SK-N-SH (cell line): Measurements from ENCODE around the gene PPP5C. TPM values are rescaled to one million over a fixed set of nuclear protein-coding genes. Genes with fewer than 3 reads are reported as not detected.
"Not testable (repeated sequence)": the region's sequence is repeated elsewhere in the genome, so short reads cannot be mapped to it uniquely, and the experiment has no call there.

Experiments used
- CTCF ChIA-PET: fragments of 300-600, 350-600 bp; formaldehyde crosslinking; extraction: SDS; loops from one replicate; lab custom pipeline; 2021; lab: Yijun Ruan, JAX
- POLR2A ChIA-PET: fragments of 350-600 bp; sonication (Branson Sonifier 250); formaldehyde crosslinking; extraction: SDS; loops from one replicate; lab custom pipeline; 2020; ENCODE audit warnings: antibody characterized with exemption, inconsistent platforms; lab: Yijun Ruan, JAX
- DNase-seq: peaks from one replicate; pipeline ENCODE4 v3.0.0; 2012
- H2AFZ ChIP-seq: fragments of 200-600 bp; sonication (generic); 2 replicates; pipeline ENCODE4 v1.8.1; 2016; ENCODE audit warnings: antibody characterized with exemption, mild to moderate bottlenecking, low read depth
- H3F3A ChIP-seq: fragments of 200-600 bp; sonication (generic); replicated peaks from 2 replicates; pipeline ENCODE3; 2016; ENCODE audit warnings: antibody characterized with exemption, mild to moderate bottlenecking; ENCODE audit not compliant: insufficient read depth
- H3K27ac ChIP-seq, 2 experiments: fragments of 200-500 bp in 1 of 2; fragments of 200-600 bp in 1 of 2; sonication (Bioruptor generic) in 1 of 2; sonication (generic), shearing (Covaris generic) in 1 of 2; 2 replicates each; pipeline versions ENCODE4 v1.5.1 to v1.6.1; 2014 to 2016; ENCODE audit warnings: low read depth in 2 of 2, inconsistent platforms in 1 of 2, low read length in 1 of 2, mild to moderate bottlenecking in 1 of 2, mixed read lengths in 1 of 2
- H3K27me3 ChIP-seq: fragments of 200-600 bp; sonication (generic), shearing (Covaris generic); 2 replicates; pipeline ENCODE4 v1.6.1; 2016; ENCODE audit warnings: mixed run types; ENCODE audit not compliant: insufficient read depth
- H3K36me3 ChIP-seq, 2 experiments: fragments of 200-500 bp in 1 of 2; fragments of 200-600 bp in 1 of 2; sonication (Bioruptor generic) in 1 of 2; sonication (generic) in 1 of 2; replicated peaks in 1 of 2; 2 replicates each; pipeline versions ENCODE3 to v1.5.1; 2014 to 2016; ENCODE audit warnings: low read length in 1 of 2, mild to moderate bottlenecking in 1 of 2; ENCODE audit not compliant: insufficient read depth in 2 of 2, control insufficient read depth in 1 of 2
- H3K4me1 ChIP-seq, 2 experiments: fragments of 200-500 bp in 1 of 2; fragments of 200-600 bp in 1 of 2; sonication (Bioruptor generic) in 1 of 2; sonication (generic), shearing (Covaris generic) in 1 of 2; 2 replicates each; pipeline versions ENCODE4 v1.5.1 to v1.6.1; 2014 to 2016; ENCODE audit warnings: low read depth in 1 of 2, low read length in 1 of 2, mixed run types in 1 of 2; ENCODE audit not compliant: insufficient read depth in 2 of 2, control insufficient read depth in 1 of 2
- H3K4me2 ChIP-seq: fragments of 200-600 bp; sonication (generic), shearing (Covaris generic); 2 replicates; pipeline ENCODE4 v1.6.1; 2017; ENCODE audit warnings: mixed run types
- H3K4me3 ChIP-seq, 2 experiments: fragments of 200-500 bp in 1 of 2; fragments of 200-600 bp in 1 of 2; sonication (Bioruptor generic) in 1 of 2; sonication (generic), shearing (Covaris generic) in 1 of 2; 2 replicates each; pipeline versions ENCODE4 v1.5.1 to v1.8.1; 2014 to 2016; ENCODE audit warnings: low read depth in 2 of 2, inconsistent platforms in 1 of 2, low read length in 1 of 2, mild to moderate bottlenecking in 1 of 2, mixed read lengths in 1 of 2, moderate library complexity in 1 of 2
- H3K79me2 ChIP-seq: fragments of 200-600 bp; sonication (generic); 2 replicates; pipeline ENCODE4 v1.8.1; 2017; ENCODE audit warnings: mild to moderate bottlenecking; ENCODE audit not compliant: insufficient read depth
- H3K9ac ChIP-seq: fragments of 200-600 bp; sonication (generic); 2 replicates; pipeline ENCODE4 v1.6.1; 2017; ENCODE audit warnings: mixed run types
- H3K9me2 ChIP-seq: fragments of 200-600 bp; sonication (generic); 2 replicates; pipeline ENCODE4 v1.6.1; 2017; ENCODE audit warnings: mixed run types
- H3K9me3 ChIP-seq: fragments of 200-600 bp; sonication (generic); 2 replicates; pipeline ENCODE4 v1.6.1; 2017; ENCODE audit warnings: mixed run types, mild to moderate bottlenecking, moderate library complexity
- H4K20me1 ChIP-seq: fragments of 200-600 bp; sonication (generic); 2 replicates; pipeline ENCODE4 v1.6.1; 2017; ENCODE audit warnings: mild to moderate bottlenecking, mixed run types; ENCODE audit not compliant: insufficient read depth
- FOSL2 ChIP-seq: IDR thresholded peaks from 2 replicates; pipeline ENCODE4 v1.4.0; 2012; ENCODE audit warnings: low read depth, mild to moderate bottlenecking, moderate library complexity, borderline replicate concordance
- MXI1 ChIP-seq: IDR thresholded peaks from 2 replicates; pipeline ENCODE4 v1.6.1; 2012; ENCODE audit warnings: mild to moderate bottlenecking, low read depth, low read length, improper control_type of control experiment
- RAD21 ChIP-seq: IDR thresholded peaks from 2 replicates; pipeline ENCODE4 v1.6.1; 2012; ENCODE audit warnings: mild to moderate bottlenecking, low read length
- RFX5 ChIP-seq: IDR thresholded peaks from 2 replicates; pipeline ENCODE4 v1.6.1; 2012; ENCODE audit warnings: mild to moderate bottlenecking, improper control_type of control experiment, low read length
- RXRA ChIP-seq: IDR thresholded peaks from 2 replicates; pipeline ENCODE4 v1.4.0; 2012; ENCODE audit warnings: low read depth, mild to moderate bottlenecking, borderline replicate concordance
- SIN3A ChIP-seq: IDR thresholded peaks from 2 replicates; pipeline ENCODE4 v1.6.1; 2012; ENCODE audit warnings: low read depth, mild to moderate bottlenecking, low read length, moderate library complexity, borderline replicate concordance
- SMC3 ChIP-seq: IDR thresholded peaks from 2 replicates; pipeline ENCODE4 v1.6.1; 2012; ENCODE audit warnings: low read depth, low read length, improper control_type of control experiment
- TAF1 ChIP-seq: IDR thresholded peaks from 2 replicates; pipeline ENCODE4 v1.6.1; 2012; ENCODE audit warnings: low read depth, mild to moderate bottlenecking, low read length, moderate library complexity, borderline replicate concordance
- TCF12 ChIP-seq: IDR thresholded peaks from 2 replicates; pipeline ENCODE4 v1.4.0; 2012
- WGBS: methylation state at CpG from one replicate; pipeline ENCODE4 v1.1.6; 2017; ENCODE audit warnings: low lambda C conversion rate; 5-methylcytosine and 5-hydroxymethylcytosine counted together
- polyA plus RNA-seq, 3 experiments: library from polyadenylated mRNA; depleted of rRNA; stranded (reverse); fragments of >200 nt; gene quantifications; 2 replicates each; pipeline ENCODE4 v1.2.3, GENCODE V29; 2012
- TF ChIP-seq, protein P1 (sequence below): IDR thresholded peaks from 2 replicates; pipeline ENCODE4 v1.4.0; 2012; ENCODE audit warnings: low read depth
- TF ChIP-seq, protein P2 (sequence below): IDR thresholded peaks from 2 replicates; pipeline ENCODE4 v1.6.1; 2012; ENCODE audit warnings: mild to moderate bottlenecking, low read depth, low read length, moderate library complexity

Gene PPP5C
- polyA plus RNA-seq, 1 of the 3 experiments (the other 2 are of a cell fraction), result 162 TPM

DNA sequence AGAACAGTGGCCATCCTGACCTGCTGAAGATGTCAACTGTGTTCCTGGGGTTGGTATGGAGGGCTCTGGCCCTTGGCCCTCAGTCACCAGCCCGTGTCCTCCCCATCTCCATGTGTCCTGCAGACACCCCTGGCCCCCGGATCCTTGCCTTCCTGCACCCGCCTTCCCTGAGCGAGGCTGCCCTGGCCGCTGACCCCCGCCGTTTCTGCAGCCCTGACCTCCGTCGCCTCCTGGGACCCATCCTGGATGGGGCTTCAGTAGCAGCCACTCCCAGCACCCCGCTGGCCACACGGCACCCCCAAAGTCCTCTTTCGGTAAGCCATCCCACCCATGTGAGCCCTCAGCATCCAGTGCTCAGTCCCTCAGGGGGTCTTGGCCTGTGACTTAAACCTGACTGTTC, 25.2 kb upstream of the PPP5C start:
- no peaks in the 10 kb centered on the region for H3K9me2 ChIP-seq
- CTCF ChIA-PET, result interaction anchor here (1.0 to 1.5 kb wide), 2 partner anchors 10 to 25 kb away, joined by 3 read pairs; partner anchors contain the start of gene PPP5C
- WGBS, result 96% methylated on average over 11 of the region's 12 CpGs
- H3K79me2 ChIP-seq, result no peaks in the 10 kb centered on the region
- no peak for TF ChIP-seq TCF12
- no peak for TF ChIP-seq RXRA
- TF ChIP-seq TAF1, result no peak
- TF ChIP-seq, protein P1, sequence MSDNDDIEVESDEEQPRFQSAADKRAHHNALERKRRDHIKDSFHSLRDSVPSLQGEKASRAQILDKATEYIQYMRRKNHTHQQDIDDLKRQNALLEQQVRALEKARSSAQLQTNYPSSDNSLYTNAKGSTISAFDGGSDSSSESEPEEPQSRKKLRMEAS, result no peak
- no peak for TF ChIP-seq SIN3A
- TF ChIP-seq RAD21, result no peak
- TF ChIP-seq, protein P2, sequence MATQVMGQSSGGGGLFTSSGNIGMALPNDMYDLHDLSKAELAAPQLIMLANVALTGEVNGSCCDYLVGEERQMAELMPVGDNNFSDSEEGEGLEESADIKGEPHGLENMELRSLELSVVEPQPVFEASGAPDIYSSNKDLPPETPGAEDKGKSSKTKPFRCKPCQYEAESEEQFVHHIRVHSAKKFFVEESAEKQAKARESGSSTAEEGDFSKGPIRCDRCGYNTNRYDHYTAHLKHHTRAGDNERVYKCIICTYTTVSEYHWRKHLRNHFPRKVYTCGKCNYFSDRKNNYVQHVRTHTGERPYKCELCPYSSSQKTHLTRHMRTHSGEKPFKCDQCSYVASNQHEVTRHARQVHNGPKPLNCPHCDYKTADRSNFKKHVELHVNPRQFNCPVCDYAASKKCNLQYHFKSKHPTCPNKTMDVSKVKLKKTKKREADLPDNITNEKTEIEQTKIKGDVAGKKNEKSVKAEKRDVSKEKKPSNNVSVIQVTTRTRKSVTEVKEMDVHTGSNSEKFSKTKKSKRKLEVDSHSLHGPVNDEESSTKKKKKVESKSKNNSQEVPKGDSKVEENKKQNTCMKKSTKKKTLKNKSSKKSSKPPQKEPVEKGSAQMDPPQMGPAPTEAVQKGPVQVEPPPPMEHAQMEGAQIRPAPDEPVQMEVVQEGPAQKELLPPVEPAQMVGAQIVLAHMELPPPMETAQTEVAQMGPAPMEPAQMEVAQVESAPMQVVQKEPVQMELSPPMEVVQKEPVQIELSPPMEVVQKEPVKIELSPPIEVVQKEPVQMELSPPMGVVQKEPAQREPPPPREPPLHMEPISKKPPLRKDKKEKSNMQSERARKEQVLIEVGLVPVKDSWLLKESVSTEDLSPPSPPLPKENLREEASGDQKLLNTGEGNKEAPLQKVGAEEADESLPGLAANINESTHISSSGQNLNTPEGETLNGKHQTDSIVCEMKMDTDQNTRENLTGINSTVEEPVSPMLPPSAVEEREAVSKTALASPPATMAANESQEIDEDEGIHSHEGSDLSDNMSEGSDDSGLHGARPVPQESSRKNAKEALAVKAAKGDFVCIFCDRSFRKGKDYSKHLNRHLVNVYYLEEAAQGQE, result no peak
- no peak for TF ChIP-seq MXI1
- TF ChIP-seq FOSL2, result no peak
- no peak for TF ChIP-seq RFX5
- no peak for TF ChIP-seq SMC3
- no peaks in the 10 kb centered on the region for H3K27me3 ChIP-seq
- POLR2A ChIA-PET, result no interaction called here
- no peaks in the 10 kb centered on the region for H4K20me1 ChIP-seq
- H2AFZ ChIP-seq, result no peak overlapping the region
- no peak overlapping the region for H3K27ac ChIP-seq
- H3K4me2 ChIP-seq, result no peak overlapping the region
- H3F3A ChIP-seq, result no peaks in the 10 kb centered on the region
- no peak for DNase-seq
- H3K4me3 ChIP-seq, result no peak overlapping the region
- H3K36me3 ChIP-seq, result no peaks in the 10 kb centered on the region
- H3K4me1 ChIP-seq, result no peaks in the 10 kb centered on the region
- H3K9me3 ChIP-seq, result peaks cover 4% of the 10 kb centered on the region
- no peak overlapping the region for H3K9ac ChIP-seq

DNA sequence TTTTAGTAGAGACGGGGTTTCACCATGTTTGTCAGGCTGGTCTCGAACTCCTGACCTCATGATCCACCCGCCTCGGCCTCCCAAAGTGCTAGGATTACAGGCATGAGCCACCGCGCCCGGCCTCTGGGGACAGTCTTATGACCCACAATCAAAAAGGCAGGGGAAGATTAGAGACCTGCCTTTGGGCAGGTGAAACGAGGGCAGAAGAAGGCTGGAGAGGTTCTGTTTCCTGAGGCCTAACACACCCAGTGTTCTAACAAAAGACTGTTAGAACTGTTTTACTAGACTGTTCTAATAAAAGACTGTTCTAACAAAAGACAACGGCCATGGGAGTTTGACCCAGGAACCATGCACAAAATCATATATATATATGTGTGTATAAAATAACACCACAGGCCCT, 23.7 kb upstream of the PPP5C start:
- H3K27me3 ChIP-seq, H3K4me3 ChIP-seq, CTCF ChIA-PET, H3K79me2 ChIP-seq, DNase-seq, H3F3A ChIP-seq, H4K20me1 ChIP-seq, H2AFZ ChIP-seq, H3K9ac ChIP-seq, H3K9me2 ChIP-seq, H3K36me3 ChIP-seq, POLR2A ChIA-PET, H3K4me1 ChIP-seq, H3K27ac ChIP-seq, H3K4me2 ChIP-seq, H3K9me3 ChIP-seq: not testable (repeated sequence)
- 87% methylated on average over 9 of the region's 9 CpGs for WGBS
